WERI-Rb-1 (cell line): Measurements from ENCODE around the gene GPR108.

ENCODE experiments used
- DNase-seq: peaks from one replicate; pipeline ENCODE4 v3.0.0-alpha.2; 2020
- H3K27ac ChIP-seq: fragments of 250-450 bp; sonication (Bioruptor Pico); 2 replicates; pipeline ENCODE4 v1.5.1; 2020; ENCODE audit warnings: mild to moderate bottlenecking, moderate library complexity
- H3K27me3 ChIP-seq: fragments of 250-450 bp; sonication (Bioruptor Pico); 2 replicates; pipeline ENCODE4 v1.5.1; 2021; ENCODE audit warnings: mild to moderate bottlenecking, low read depth, moderate library complexity; ENCODE audit not compliant: insufficient read depth, severe bottlenecking
- H3K36me3 ChIP-seq: fragments of 250-450 bp; sonication (Bioruptor Pico); 2 replicates; pipeline ENCODE4 v1.5.1; 2020; ENCODE audit warnings: mild to moderate bottlenecking, moderate library complexity
- H3K4me3 ChIP-seq: 2 replicates; pipeline ENCODE4 v1.5.1; 2011; ENCODE audit warnings: low read depth, mild to moderate bottlenecking, control low read depth, low read length
- H3K9me3 ChIP-seq: fragments of 250-450 bp; sonication (Bioruptor Pico); 2 replicates; pipeline ENCODE4 v1.5.1; 2021; ENCODE audit warnings: mild to moderate bottlenecking, moderate library complexity; ENCODE audit not compliant: severe bottlenecking
- TF ChIP-seq, protein P1 (sequence below): IDR thresholded peaks from 2 replicates; pipeline ENCODE4 v1.5.1; 2011; ENCODE audit warnings: low read depth, mild to moderate bottlenecking, control low read depth, inconsistent platforms, low read length

Gene GPR108

DNA sequence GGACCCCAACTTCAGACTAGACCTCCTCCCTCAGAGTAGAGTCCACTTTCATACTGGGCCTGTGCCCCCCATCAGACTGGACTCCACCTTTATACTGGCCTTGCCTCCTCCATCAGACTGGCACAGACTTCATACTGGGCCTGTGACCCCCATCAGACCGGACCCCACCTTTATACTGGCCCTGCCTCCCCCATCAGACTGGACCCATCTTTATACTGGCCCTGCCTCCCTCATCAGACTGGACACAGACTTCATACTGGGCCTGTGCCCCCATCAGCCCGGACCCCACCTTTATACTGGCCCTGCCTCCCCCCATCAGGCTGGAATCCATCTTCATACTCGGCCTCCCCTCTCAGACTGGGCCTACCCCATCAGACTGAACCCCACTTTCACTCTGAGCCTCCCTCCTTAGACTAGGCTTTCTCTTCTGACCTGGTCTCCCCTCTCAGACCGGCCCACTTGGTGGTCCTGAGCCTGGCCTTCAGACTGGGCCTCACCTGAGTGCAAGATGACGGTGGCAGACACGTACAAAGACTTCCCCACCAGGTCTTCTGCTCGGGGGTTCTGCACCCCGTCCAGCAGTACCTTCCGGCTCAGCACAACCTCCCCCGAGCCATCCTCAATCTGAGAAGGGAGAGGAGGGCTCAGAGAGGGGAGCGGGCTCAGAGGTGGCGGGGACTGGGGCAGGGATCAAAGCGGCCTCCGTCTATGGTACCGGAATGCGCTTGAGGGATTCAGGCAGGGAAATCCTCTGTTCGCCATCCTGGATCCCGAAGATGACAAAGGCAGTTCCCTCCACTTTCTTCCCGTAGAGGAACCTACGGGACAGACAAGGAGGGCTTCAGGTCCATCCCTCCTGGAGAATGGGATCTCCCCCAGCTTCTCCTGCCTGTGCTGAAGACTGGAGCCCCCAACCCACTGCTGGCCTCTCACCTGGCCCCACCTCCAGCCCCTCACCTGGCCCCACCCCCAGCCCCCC is 24.4 kb downstream of the GPR108 start:
- no peaks in the 10 kb centered on the region for H3K36me3 ChIP-seq
- H3K27me3 ChIP-seq = peaks cover 39% of the 10 kb centered on the region
- H3K9me3 ChIP-seq = no peaks in the 10 kb centered on the region
- TF ChIP-seq, protein P1, sequence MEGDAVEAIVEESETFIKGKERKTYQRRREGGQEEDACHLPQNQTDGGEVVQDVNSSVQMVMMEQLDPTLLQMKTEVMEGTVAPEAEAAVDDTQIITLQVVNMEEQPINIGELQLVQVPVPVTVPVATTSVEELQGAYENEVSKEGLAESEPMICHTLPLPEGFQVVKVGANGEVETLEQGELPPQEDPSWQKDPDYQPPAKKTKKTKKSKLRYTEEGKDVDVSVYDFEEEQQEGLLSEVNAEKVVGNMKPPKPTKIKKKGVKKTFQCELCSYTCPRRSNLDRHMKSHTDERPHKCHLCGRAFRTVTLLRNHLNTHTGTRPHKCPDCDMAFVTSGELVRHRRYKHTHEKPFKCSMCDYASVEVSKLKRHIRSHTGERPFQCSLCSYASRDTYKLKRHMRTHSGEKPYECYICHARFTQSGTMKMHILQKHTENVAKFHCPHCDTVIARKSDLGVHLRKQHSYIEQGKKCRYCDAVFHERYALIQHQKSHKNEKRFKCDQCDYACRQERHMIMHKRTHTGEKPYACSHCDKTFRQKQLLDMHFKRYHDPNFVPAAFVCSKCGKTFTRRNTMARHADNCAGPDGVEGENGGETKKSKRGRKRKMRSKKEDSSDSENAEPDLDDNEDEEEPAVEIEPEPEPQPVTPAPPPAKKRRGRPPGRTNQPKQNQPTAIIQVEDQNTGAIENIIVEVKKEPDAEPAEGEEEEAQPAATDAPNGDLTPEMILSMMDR = no peak
- no peak for DNase-seq
- H3K27ac ChIP-seq = no peak overlapping the region
- no peak overlapping the region for H3K4me3 ChIP-seq

DNA sequence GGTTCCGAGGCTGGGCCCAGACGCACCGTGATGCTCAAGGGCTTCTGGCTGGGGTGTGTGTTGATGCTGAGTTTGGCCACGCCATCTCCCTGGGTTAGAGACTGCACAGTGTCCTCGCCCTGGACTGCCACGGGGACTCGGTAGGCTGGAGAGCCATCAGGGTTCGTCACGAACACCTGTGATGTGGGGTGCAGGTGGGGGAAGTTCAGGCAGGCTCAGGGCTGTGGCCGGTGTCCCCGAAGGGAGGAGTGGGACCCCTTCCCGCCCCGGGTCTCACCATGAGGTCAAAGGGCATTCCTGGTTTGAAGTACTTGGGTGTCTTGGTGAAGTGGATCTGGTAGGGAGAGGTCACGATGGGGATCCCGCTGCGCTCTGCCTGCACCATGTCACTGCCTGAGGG is 25.1 kb downstream of the GPR108 start:
- no peak overlapping the region for H3K4me3 ChIP-seq
- H3K27me3 ChIP-seq = peaks cover 41% of the 10 kb centered on the region
- no peaks in the 10 kb centered on the region for H3K36me3 ChIP-seq
- H3K27ac ChIP-seq = no peak overlapping the region
- no peak for DNase-seq
- no peaks in the 10 kb centered on the region for H3K9me3 ChIP-seq
- TF ChIP-seq, protein P1 = no peak

DNA sequence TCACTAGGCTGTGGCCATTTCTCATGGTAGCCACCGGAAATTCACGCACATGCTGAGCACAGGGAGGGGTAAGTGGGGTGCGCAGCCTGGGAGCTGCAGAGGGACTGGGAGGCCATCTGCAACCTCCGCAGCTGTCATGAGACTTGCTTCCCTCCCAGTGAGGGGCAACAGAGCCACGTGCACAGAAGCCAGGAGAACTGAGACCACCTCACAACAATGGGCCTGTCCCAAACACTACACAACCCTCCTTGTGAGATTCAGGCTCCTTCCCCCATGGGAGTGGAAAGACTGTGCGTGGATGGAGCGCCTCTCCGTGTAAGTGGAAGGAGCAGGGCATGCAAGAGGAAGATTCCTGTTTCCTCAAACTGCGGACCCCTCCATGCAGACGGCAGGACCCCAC is 25.8 kb downstream of the GPR108 start:
- H3K4me3 ChIP-seq = no peak overlapping the region
- H3K27ac ChIP-seq = no peak overlapping the region
- no peak for DNase-seq
- H3K27me3 ChIP-seq = peaks cover 41% of the 10 kb centered on the region
- H3K36me3 ChIP-seq = no peaks in the 10 kb centered on the region
- TF ChIP-seq, protein P1 = no peak
- no peaks in the 10 kb centered on the region for H3K9me3 ChIP-seq

DNA sequence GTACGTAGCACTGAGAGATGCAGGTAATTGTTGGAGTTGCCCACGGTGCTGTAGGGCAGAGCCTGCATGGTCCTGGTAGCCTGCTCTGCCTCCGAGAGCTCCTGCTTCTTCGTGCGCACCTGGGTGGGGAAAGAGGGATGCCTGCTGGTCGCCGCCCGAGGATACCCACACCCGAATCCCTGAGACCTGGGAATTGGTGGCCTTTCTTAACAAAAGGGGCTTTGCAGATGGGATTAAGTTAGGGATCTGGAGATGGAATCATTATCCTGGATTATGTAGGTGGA is 26.4 kb downstream of the GPR108 start:
- Histone ChIP-seq H3K9me3 (no peaks in the 10 kb centered on the region), H3K4me3 (no peak overlapping the region), H3K27ac (no peak overlapping the region), H3K27me3 (peaks cover 41% of the 10 kb centered on the region), H3K36me3 (no peaks in the 10 kb centered on the region)
- no peak for DNase-seq
- TF ChIP-seq, protein P1 = no peak

DNA sequence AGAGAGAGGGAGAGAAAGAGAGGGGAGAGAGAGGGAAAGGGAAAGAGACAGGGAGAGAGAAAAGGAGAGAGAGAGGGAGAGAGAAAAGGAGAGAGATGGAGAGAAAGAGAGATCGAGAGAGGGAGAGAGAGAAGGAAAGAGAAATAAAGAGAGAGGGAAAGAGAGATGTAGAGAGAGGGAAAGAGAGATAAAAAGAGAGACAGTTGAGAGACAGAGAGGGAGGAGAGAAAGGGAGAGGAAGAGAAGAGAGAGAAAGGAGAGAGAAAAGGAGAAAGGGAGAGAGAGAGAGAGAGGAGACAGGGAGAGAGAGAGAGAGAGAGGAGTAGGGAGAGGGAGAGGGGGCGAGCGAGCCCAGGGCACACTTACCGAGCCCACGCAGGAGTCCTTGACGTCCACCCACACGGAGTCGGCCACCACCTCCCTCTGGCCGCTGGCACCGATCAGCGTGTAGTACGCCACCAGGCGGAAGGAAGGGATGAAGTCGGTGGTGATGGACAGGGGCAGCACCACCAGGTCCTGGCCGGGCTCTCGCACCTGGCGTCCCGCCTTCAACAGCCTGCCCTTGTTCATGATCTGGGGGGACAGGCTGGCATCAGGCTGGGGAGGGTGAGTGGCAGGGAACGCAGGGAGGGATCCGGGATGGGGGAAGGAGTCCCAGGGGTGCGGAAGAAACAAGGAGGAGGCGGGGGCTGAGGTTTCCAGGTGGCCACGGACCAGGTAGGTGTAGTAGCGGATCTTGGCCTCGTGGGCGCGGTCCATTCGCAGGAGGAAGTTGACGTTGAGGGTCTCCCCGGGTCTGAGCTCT is 26.9 kb downstream of the GPR108 start:
- H3K4me3 ChIP-seq = no peak overlapping the region
- H3K36me3 ChIP-seq = no peaks in the 10 kb centered on the region
- H3K9me3 ChIP-seq = no peaks in the 10 kb centered on the region
- peaks cover 41% of the 10 kb centered on the region for H3K27me3 ChIP-seq
- no peak overlapping the region for H3K27ac ChIP-seq
- TF ChIP-seq, protein P1 = peak; percentile 67
- peak; percentile 50 for DNase-seq
